HG03175 (cell line): ENCODE results near the gene TMEM17.

Source experiments
- ATAC-seq: cut with Tn5 transposase; IDR thresholded peaks from one replicate; pipeline ENCODE4 v1.9.1; 2021; ENCODE audit warnings: mild to moderate bottlenecking, moderate library complexity; ENCODE audit not compliant: unreplicated experiment

Gene TMEM17

GRCh38 chr2:62474176-62474575, 31.8 kb downstream of the TMEM17 start:
- ATAC-seq = no peak

- ATAC-seq = no peak
These were observed 32.7 kb downstream of the TMEM17 start for GRCh38 chr2:62473246-62473827.

GRCh38 chr2:62472312-62472711, 33.7 kb downstream of the TMEM17 start:
- ATAC-seq = no peak

GRCh38 chr2:62471816-62472215, 34.2 kb downstream of the TMEM17 start:
- no peak for ATAC-seq

DNA sequence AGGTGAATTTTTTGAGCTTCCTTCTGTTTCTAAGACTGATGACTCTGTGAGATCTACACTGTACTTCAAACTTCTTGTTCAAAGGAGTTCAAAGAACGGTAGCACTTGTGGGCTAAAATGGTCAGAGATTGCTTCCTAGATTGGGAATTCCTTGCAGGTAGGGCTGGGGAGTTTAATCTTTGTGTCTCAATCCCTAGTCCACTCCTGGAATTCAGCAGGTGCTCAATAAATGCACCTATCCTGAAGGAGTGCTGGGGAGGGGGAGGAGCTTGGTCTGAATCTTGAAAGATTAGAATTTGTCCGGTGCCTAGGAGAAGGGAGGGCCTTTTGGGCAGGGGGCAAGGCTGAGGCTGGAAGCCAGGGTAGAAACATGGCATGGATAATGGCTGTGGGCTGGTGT, 34.6 kb downstream of the TMEM17 start:
- ATAC-seq = no peak

DNA sequence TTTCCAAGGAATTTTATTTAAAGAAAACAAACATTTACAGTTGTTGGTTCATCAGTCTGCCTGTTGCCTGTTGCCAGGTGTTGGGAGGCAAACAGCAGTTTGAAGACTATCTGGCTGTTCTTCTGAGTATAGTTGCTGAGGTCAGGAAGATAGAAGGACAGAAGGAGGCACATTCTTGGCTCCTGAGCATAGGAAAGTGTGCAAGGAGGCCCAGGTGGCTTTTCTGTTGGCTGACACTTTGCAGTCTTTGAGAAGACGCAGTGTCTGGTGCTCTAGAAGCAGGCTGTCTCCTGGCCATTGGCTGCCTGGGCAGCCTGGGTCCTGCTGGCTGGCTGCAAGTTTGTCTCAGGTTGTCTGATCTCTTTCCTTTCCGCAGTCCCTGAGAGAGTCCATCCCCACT, 36.4 kb downstream of the TMEM17 start:
- no peak for ATAC-seq

- no peak for ATAC-seq
These were observed 36.9 kb downstream of the TMEM17 start for GRCh38 chr2:62469114-62469513.

- ATAC-seq = no peak
These were observed 38.3 kb downstream of the TMEM17 start for GRCh38 chr2:62467475-62468321.

- ATAC-seq = no peak
These were observed 38.9 kb downstream of the TMEM17 start for GRCh38 chr2:62467100-62467474.

DNA sequence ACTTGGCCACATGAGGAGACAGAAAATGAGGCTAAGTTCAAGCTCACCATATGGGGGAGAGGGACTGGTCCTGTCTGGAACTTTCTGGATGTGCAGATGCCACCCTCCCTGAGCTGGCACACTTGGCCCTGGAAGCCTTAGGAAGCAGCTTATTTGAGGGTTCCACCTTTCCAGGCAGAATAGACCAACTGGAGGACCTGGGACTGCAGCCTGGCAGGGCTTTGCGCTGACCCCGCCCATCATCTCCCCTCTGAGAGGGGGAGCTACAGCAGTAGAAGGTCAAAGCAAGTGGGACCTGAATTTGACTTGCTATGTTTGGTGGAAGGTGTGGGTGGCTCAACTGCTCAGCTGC, 39.5 kb downstream of the TMEM17 start:
- ATAC-seq = no peak

DNA sequence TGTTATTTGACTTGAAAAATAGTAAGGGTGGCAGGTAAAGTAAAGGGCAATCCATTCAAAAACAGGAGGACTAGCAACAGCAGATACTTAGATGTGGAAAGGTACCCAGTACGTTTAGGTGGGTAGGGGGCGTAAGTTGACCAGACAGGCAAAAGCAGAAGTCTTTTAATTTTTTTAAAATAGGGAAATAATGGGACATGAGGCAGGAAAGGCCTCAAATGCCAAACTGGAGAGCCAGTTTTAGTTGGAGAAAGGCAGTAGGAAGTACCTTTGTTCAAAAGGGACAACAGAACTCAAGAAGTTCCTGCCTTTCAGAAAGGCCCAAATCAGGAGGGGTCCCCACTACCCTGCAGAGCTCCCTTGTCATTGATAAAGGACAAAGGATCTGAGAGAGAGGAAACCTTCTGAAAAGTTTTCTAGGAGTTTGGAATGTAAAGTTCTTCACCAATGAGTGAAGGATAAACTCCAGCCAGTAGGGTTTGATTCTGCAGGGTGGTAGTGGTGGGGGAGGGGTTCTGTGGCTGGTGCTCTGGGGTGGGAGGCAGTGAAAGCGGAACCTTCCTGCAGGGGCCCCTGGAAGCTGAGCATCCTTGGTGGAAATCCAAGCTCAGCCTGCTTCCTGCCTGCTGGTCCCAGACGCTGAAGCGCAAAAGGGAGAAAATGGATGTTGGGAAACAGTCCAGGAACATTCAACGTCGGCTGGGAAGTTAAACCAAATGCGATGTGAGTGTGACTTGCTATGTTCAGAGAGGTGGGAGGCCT, 40.1 kb downstream of the TMEM17 start:
- ATAC-seq = no peak

- ATAC-seq = no peak
These were observed 40.8 kb downstream of the TMEM17 start for GRCh38 chr2:62465039-62465740.

- ATAC-seq = no peak
These were observed 41.6 kb downstream of the TMEM17 start for GRCh38 chr2:62464221-62465007.

- ATAC-seq = no peak
These were observed 43.8 kb downstream of the TMEM17 start for GRCh38 chr2:62462211-62462610.

- ATAC-seq = no peak
These were observed 44.3 kb downstream of the TMEM17 start for GRCh38 chr2:62461707-62462106.

GRCh38 chr2:62461017-62461553, 44.9 kb downstream of the TMEM17 start:
- no peak for ATAC-seq

DNA sequence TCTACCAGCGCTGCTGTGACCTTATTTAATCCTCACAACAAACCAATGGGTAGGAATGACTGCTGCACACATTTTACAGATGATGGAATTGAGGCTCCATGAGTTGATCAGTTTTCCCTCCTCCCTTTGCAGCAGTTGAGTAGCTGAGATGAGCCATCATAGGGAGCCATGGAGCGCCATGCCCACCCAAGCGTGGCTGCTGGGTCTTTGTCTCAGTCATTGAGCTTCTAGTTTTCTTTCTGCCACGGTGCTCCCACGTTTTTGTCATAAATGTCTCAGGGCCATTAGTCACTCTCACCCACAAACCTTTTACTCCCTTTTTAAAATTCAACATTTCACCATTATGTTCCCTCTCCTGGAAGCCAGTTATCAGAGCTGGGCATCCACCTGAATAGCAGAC, 45.8 kb downstream of the TMEM17 start:
- ATAC-seq = no peak

DNA sequence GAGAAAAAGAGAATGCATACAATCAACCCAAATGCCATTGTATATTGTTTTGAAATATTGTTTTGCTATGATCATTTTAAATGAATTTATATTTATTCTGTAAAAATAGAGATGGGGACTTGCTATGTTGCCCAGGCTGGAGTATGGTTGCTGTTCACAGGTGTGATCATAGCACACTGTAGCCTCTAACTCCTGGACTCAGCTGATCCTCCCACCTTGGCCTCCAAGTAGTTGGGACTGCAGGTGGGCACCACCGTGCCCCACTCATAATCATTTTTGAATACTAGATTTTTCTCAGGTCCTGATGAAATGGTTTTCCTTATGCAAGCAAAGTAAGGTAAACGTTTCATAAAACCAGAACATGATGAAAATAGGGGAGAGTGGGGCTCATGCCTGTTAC, 46.3 kb downstream of the TMEM17 start:
- no peak for ATAC-seq

GRCh38 chr2:62459106-62459505, 46.9 kb downstream of the TMEM17 start:
- no peak for ATAC-seq

DNA sequence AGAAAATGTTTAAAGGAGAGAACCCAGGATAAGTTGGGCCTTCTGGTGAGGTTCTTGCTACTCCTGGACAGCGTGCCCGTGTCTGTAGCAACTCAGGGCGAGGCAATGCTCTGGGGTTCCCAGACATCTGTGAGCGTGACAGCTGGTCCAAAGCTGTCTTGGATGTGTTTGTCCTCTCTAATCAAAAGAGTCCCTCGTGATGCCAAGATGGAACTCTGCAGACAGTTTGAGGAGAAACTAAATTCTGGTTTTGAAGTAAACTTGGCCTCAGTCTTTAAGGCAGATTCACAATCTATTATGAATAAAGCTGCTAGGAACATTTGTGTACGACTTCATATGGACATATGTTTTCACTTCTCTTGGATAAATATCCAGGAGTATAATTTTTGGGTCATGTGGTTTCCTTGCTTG, 47.3 kb downstream of the TMEM17 start:
- no peak for ATAC-seq
